HG03064 (cell line): ENCODE results near the gene AADACL4.
"Not testable (repeated sequence)": the region's sequence is repeated elsewhere in the genome, so short reads cannot be mapped to it uniquely, and the experiment has no call there.

ENCODE experiments used
- ATAC-seq: cut with Tn5 transposase; IDR thresholded peaks from one replicate; pipeline ENCODE4 v1.9.1; 2021; ENCODE audit warnings: low read depth; ENCODE audit not compliant: unreplicated experiment

The AADACL4 gene

GRCh38 chr1:12629511-12629956 lies 14.4 kb upstream of the AADACL4 start:
- no peak for ATAC-seq

DNA sequence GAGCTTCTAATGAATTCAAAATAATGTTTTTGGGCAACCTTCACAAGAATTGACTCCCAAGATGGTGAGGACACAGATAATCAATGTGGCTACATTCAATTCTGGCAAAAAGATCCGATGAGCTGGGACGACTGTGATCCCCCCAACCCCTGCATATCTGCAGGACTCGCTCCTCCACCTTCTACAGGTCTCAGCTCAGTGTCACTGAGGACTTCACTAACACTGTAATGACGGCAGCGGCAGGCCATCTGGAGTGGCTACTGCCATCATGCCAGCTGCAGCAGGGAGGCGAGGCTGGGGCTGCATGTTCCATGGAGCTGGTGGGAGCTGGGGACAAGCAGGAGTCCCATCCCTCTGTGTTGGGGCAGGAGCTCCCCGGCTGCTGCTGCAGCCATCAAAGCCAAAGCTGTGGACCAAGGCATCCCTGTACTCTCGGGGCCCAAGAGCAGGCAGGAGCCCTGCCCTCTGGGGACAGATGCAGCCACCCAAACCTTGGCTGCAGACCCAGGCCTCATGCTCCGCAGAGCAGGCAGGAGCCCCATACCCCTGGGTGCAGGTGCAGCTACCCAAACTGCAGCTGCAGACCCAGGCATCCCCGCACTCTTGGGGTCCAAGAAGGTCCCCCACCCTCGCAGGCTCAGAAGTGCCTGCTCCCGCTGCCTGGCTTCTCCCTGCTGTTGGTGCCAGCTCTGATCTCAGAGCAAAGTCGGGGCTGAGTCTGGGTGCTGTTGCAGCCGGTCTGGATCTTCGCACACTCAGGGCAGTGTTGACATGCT lies 13.7 kb upstream of the AADACL4 start:
- ATAC-seq, result no peak

DNA sequence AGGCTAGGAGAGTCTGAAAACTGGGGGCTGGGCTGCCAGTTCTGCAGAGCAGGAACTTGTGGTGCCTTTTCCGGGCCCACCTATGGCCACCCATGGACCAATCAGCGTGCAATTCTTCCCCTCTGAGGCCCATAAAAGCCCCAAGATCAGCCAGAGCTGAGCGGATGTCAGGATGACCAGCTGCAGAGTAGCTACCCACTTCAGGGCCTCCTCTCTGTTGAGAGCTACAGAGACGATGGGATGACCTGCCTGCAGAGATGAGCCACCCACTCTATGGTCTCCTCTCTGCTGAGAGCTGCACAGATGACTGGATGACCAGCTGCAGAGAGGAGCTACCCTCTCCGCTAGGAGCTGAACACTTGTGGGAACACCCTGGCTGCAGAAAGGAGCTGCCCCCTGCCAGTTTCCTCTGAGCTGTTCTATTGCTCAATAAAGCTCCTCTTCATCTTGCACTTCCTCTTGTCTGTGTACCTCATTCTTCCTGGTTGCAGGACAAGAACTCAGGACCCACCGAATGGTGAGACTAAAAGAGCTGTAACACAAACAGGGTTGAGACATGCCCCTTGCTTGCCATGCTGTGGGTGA lies 12.8 kb upstream of the AADACL4 start:
- ATAC-seq, result no peak

GRCh38 chr1:12631571-12631970 lies 12.3 kb upstream of the AADACL4 start:
- ATAC-seq, result no peak

- no peak for ATAC-seq
Measured at GRCh38 chr1:12634156-12634555, 9.7 kb upstream of the AADACL4 start.

- ATAC-seq, result no peak
Measured at GRCh38 chr1:12634696-12635202, 9.1 kb upstream of the AADACL4 start.

DNA sequence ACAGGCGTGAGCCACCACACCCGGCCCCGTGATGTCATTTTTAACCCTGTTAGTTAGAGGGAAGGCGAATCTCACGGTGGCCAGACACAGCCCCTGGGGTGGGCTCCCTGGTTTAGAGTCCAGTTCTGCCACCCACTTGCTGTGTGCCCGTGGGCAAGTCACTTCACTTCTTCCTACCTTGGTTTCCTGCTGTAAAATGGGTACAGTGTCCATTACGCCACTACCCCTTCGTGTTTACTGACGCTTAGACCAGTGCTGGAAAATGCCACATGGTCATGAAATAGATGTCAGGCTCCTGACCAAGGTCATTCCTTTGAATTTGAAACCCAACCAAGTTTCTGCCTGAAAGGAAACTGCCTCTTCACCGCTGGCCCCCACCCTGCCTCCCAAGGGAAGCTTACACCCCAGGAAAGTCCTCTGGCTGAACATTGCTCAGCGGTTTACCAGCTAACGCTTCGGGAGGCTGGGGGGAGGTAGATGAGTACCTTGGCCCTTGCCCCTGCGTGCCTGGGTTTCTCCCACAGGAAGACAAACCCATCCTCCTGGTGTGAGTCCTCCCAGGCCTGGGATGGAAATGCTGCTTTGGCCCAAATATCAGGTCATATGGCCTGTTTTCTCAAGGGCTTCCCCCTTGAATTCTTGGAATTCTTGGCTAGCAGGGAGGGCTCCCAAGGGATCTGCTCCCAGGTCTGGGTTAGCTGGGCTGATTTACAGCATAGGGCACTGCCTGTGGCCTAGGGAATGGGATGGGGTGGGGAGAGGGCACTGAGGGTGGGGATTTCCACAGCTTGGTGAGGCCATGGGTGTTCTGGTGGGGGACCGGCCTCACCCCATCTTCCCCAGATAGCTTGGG lies 7.6 kb upstream of the AADACL4 start:
- ATAC-seq, result no peak

DNA sequence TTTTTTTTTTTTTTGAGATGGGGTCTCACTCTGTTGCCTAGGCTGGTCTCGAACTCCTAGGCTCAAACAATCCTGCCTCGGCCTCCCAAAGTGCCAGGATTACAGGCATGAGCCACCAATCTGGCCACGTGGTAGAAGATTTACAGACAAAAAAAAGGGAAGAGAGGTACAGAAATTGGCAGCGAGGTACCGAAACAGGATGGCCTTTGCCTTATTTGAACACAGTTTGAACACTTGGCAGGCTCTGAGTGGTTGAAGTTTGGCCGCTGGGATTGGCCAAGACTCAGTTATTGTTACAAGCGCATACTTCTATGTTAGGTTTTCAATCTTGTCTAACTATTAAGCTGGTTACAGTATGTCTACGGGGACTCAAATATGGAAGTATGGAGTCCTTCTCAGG lies 6.2 kb upstream of the AADACL4 start:
- ATAC-seq, result no peak

DNA sequence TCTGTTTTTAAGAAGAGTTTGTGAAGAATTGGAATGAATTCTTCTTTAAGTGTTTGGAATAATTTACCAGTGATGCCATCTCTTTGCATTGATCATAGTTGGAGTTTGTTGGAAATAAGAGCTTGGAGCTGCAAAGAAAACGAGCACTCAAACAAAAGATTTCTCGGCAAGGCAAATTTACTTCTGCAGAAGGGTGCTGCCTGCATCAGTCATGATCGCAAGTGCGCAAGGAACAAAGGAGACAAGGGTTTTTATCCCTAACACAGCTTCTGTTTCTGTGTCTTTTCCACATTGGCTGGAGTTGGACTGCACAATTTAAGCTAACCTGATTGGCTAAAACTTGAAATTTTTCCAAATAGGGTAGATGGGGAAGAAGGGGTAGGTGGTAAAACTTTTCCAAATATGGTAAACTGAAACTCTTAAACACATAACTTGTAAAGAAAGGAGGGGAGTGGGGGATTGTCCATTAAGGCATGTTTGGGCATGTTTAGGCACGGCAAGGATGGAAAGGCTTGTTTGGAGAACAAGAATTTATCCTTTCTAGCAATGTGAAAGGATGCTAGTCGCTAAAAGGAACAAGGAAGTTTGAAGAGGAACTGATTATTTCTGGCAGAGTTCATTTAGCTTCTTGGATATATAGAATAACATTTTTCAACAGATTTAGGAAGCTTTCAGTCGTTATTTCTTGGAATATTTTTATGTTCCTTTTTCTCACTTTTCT lies 3.5 kb upstream of the AADACL4 start:
- no peak for ATAC-seq

- ATAC-seq, result no peak
Measured at GRCh38 chr1:12640958-12641272, 3.0 kb upstream of the AADACL4 start.

DNA sequence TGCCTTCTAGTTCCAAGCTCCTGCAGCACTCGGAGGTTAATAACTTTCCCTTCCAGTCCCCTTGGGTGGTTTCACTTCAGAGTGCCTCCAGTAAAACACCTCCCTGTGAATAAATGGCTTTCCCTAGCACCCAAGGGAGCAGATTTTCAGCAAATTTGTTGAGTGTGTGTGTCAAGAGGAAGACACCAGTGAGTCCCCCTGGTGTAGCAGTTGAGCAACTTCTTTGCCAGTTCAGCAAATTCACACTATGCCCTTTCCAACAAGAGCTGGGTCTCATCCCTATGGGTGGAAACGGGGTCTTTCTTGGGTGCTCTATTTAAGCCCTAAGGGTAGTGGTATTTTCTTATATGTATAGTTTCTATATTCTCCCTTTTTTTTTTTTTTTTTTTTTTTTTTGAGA lies 806 bp upstream of the AADACL4 start:
- no peak for ATAC-seq

DNA sequence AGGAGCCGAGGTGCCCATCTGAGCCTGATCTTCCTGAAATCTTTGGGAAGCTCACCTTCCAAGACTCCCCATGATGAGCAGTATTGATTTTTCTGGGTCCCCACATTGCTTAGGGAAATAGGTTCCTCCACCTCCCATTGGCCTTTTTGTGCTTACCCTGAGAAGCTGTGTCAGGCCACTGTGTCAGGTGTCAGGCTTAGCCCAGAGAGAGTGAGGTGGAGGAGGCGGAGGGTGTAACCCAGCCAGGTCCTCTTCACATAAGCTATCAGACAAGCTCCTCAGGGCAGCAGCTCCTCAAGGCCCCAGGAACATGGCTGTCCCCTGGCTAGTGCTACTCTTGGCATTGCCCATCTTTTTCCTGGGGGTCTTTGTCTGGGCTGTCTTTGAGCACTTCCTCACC lies 352 bp downstream of the AADACL4 start:
- ATAC-seq, result no peak

GRCh38 chr1:12644829-12645228 lies 944 bp downstream of the AADACL4 start:
- ATAC-seq, result no peak

GRCh38 chr1:12645401-12645800 lies 1.5 kb downstream of the AADACL4 start:
- ATAC-seq, result not testable (repeated sequence)

- no peak for ATAC-seq
Measured at GRCh38 chr1:12648741-12649140, 4.9 kb downstream of the AADACL4 start.

- ATAC-seq, result no peak
Measured at GRCh38 chr1:12649971-12650421, 6.1 kb downstream of the AADACL4 start.

- no peak for ATAC-seq
Measured at GRCh38 chr1:12654004-12654567, 10.2 kb downstream of the AADACL4 start.

- no peak for ATAC-seq
Measured at GRCh38 chr1:12654657-12655056, 10.8 kb downstream of the AADACL4 start.

DNA sequence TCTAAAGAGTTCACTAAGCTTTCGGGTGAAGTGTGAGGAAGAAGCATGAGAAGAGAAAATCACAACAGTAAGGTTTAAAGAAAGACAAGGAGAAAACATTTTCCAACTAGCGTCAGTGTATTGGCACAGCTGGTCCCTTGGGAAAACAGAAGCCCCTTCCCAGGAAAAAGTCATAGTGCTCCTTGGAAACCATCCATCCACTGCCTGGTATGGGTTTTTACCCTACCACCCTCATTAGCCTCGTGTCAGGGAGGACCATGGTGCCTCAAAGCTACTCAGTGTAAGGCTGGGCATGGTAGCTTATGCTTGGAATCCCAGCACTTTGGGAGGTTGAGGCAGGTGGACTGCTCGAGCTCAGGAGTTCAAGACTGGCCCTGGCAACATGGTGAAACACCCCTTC lies 12.7 kb downstream of the AADACL4 start:
- ATAC-seq, result no peak
